Measurements from ENCODE around the gene CDK6.

Gene CDK6

GRCh38 chr7:92798517-92799249, 37.7 kb downstream of the CDK6 start:
- ChIA-PET CTCF (interaction anchor here (1.1 to 1.3 kb wide), 3 partner anchors 13 to 177 kb away, joined by 3 to 4 read pairs (median 3); no protein-coding TSS in a partner anchor), POLR2A (no interaction called here)
- 56% methylated on average over 1 of the region's 1 CpG for WGBS (ENCODE audit: insufficient coverage)
- Histone ChIP-seq H3K27ac (ENCODE audit: insufficient read depth in 1 of 2, low read depth in 1 of 2, low read length in 2 of 2, poor library complexity in 1 of 2, severe bottlenecking in 2 of 2) (peak overlapping the region; percentile 23 to 56), H3K4me3 (ENCODE audit: control insufficient read depth in 1 of 7, extremely low read depth in 1 of 7, insufficient read depth in 4 of 7, low read depth in 2 of 7, low read length in 6 of 7) (no peak overlapping the region), H3K9me3 (ENCODE audit: control extremely low read depth in 1 of 5, control insufficient read depth in 4 of 5, insufficient read depth in 2 of 5, low read depth in 1 of 5, low read length in 4 of 5) (no peaks in the 10 kb centered on the region), H3K27me3 (replicated peaks in 2 of 5; ENCODE audit: control insufficient read depth in 4 of 5, insufficient read depth in 5 of 5, low read length in 4 of 5) (no peaks in the 10 kb centered on the region), H3K36me3 (ENCODE audit: control insufficient read depth in 4 of 4, insufficient read depth in 4 of 4, low read length in 3 of 4) (peaks cover 7 to 50% (median 32%) of the 10 kb centered on the region in 4 experiments), H3K4me1 (ENCODE audit: control extremely low read depth in 1 of 4, control insufficient read depth in 4 of 4, insufficient read depth in 4 of 4, low read length in 3 of 4) (peaks cover 13 to 72% (median 37%) of the 10 kb centered on the region in 4 experiments)
- peak; percentile 38 to 53 (median 49) for DNase-seq

- Histone ChIP-seq H3K4me1 (ENCODE audit: control extremely low read depth in 1 of 4, control insufficient read depth in 4 of 4, insufficient read depth in 4 of 4, low read length in 3 of 4) (peaks cover 13 to 67% (median 37%) of the 10 kb centered on the region in 4 experiments), H3K36me3 (ENCODE audit: control insufficient read depth in 4 of 4, insufficient read depth in 4 of 4, low read length in 3 of 4) (peaks cover 8 to 48% (median 29%) of the 10 kb centered on the region in 4 experiments), H3K27ac (ENCODE audit: insufficient read depth in 1 of 2, low read depth in 1 of 2, low read length in 2 of 2, poor library complexity in 1 of 2, severe bottlenecking in 2 of 2) (peak overlapping the region in 1 of 2 experiments; percentile 68), H3K27me3 (replicated peaks in 2 of 5; ENCODE audit: control insufficient read depth in 4 of 5, insufficient read depth in 5 of 5, low read length in 4 of 5) (no peaks in the 10 kb centered on the region), H3K9me3 (ENCODE audit: control extremely low read depth in 1 of 5, control insufficient read depth in 4 of 5, insufficient read depth in 2 of 5, low read depth in 1 of 5, low read length in 4 of 5) (no peaks in the 10 kb centered on the region), H3K4me3 (ENCODE audit: control insufficient read depth in 1 of 7, extremely low read depth in 1 of 7, insufficient read depth in 4 of 7, low read depth in 2 of 7, low read length in 6 of 7) (no peak overlapping the region)
- 85% methylated on average over 3 of the region's 4 CpGs for WGBS (ENCODE audit: insufficient coverage)
- ChIA-PET POLR2A (no interaction called here), CTCF (interaction anchor here (1.1 to 1.2 kb wide), 2 partner anchors 14 to 55 kb away, joined by 3 to 4 read pairs; no protein-coding TSS in a partner anchor)
- DNase-seq: peak in 2 of 3 donors; percentile 48 to 63
Measured at GRCh38 chr7:92797693-92798092, 38.7 kb downstream of the CDK6 start.

GRCh38 chr7:92797284-92797683, 39.1 kb downstream of the CDK6 start:
- Histone ChIP-seq H3K4me1 (ENCODE audit: control extremely low read depth in 1 of 4, control insufficient read depth in 4 of 4, insufficient read depth in 4 of 4, low read length in 3 of 4) (peaks cover 13 to 63% (median 37%) of the 10 kb centered on the region in 4 experiments), H3K27me3 (replicated peaks in 2 of 5; ENCODE audit: control insufficient read depth in 4 of 5, insufficient read depth in 5 of 5, low read length in 4 of 5) (no peaks in the 10 kb centered on the region), H3K9me3 (ENCODE audit: control extremely low read depth in 1 of 5, control insufficient read depth in 4 of 5, insufficient read depth in 2 of 5, low read depth in 1 of 5, low read length in 4 of 5) (no peaks in the 10 kb centered on the region), H3K4me3 (ENCODE audit: control insufficient read depth in 1 of 7, extremely low read depth in 1 of 7, insufficient read depth in 4 of 7, low read depth in 2 of 7, low read length in 6 of 7) (no peak overlapping the region), H3K27ac (ENCODE audit: insufficient read depth in 1 of 2, low read depth in 1 of 2, low read length in 2 of 2, poor library complexity in 1 of 2, severe bottlenecking in 2 of 2) (peak overlapping the region; percentile 18 to 68), H3K36me3 (ENCODE audit: control insufficient read depth in 4 of 4, insufficient read depth in 4 of 4, low read length in 3 of 4) (peaks cover 9 to 49% (median 29%) of the 10 kb centered on the region in 4 experiments)
- 86% methylated on average over 1 of the region's 1 CpG for WGBS (ENCODE audit: insufficient coverage)
- CTCF ChIA-PET: no interaction called here
- POLR2A ChIA-PET: no interaction called here
- DNase-seq: no peak

- Histone ChIP-seq H3K36me3 (ENCODE audit: control insufficient read depth in 4 of 4, insufficient read depth in 4 of 4, low read length in 3 of 4) (peaks cover 12 to 61% (median 40%) of the 10 kb centered on the region in 4 experiments), H3K4me3 (ENCODE audit: control insufficient read depth in 1 of 7, extremely low read depth in 1 of 7, insufficient read depth in 4 of 7, low read depth in 2 of 7, low read length in 6 of 7) (no peak overlapping the region), H3K9me3 (ENCODE audit: control extremely low read depth in 1 of 5, control insufficient read depth in 4 of 5, insufficient read depth in 2 of 5, low read depth in 1 of 5, low read length in 4 of 5) (peaks cover 0 to 7% (median 0%) of the 10 kb centered on the region in 5 experiments), H3K27ac (ENCODE audit: insufficient read depth in 1 of 2, low read depth in 1 of 2, low read length in 2 of 2, poor library complexity in 1 of 2, severe bottlenecking in 2 of 2) (peak overlapping the region in 1 of 2 experiments; percentile 39), H3K27me3 (replicated peaks in 2 of 5; ENCODE audit: control insufficient read depth in 4 of 5, insufficient read depth in 5 of 5, low read length in 4 of 5) (no peaks in the 10 kb centered on the region), H3K4me1 (ENCODE audit: control extremely low read depth in 1 of 4, control insufficient read depth in 4 of 4, insufficient read depth in 4 of 4, low read length in 3 of 4) (peaks cover 9 to 45% (median 29%) of the 10 kb centered on the region in 4 experiments)
- DNase-seq: no peak
- 91% methylated on average over 1 of the region's 2 CpGs for WGBS (ENCODE audit: insufficient coverage)
- CTCF ChIA-PET: interaction anchor here (1.0 to 4.1 kb wide), 3 partner anchors 9 to 33 kb away, joined by 3 to 28 read pairs (median 5); no protein-coding TSS in a partner anchor
- POLR2A ChIA-PET: interaction anchor here (0.8 kb wide), 1 partner anchor 41 kb away, joined by 3 read pairs; no protein-coding TSS in a partner anchor
Measured at GRCh38 chr7:92794831-92795230, 41.5 kb downstream of the CDK6 start.

- Histone ChIP-seq H3K4me1 (ENCODE audit: control extremely low read depth in 1 of 4, control insufficient read depth in 4 of 4, insufficient read depth in 4 of 4, low read length in 3 of 4) (peaks cover 6 to 41% (median 25%) of the 10 kb centered on the region in 4 experiments), H3K9me3 (ENCODE audit: control extremely low read depth in 1 of 5, control insufficient read depth in 4 of 5, insufficient read depth in 2 of 5, low read depth in 1 of 5, low read length in 4 of 5) (peaks cover 0 to 12% (median 2%) of the 10 kb centered on the region in 5 experiments), H3K36me3 (ENCODE audit: control insufficient read depth in 4 of 4, insufficient read depth in 4 of 4, low read length in 3 of 4) (peaks cover 13 to 64% (median 41%) of the 10 kb centered on the region in 4 experiments), H3K27ac (ENCODE audit: insufficient read depth in 1 of 2, low read depth in 1 of 2, low read length in 2 of 2, poor library complexity in 1 of 2, severe bottlenecking in 2 of 2) (peak overlapping the region in 1 of 2 experiments; percentile 39), H3K4me3 (ENCODE audit: control insufficient read depth in 1 of 7, extremely low read depth in 1 of 7, insufficient read depth in 4 of 7, low read depth in 2 of 7, low read length in 6 of 7) (no peak overlapping the region), H3K27me3 (replicated peaks in 2 of 5; ENCODE audit: control insufficient read depth in 4 of 5, insufficient read depth in 5 of 5, low read length in 4 of 5) (no peaks in the 10 kb centered on the region)
- ChIA-PET CTCF (interaction anchor here (0.9 to 4.1 kb wide), 4 partner anchors 9 to 34 kb away, joined by 3 to 28 read pairs (median 4); no protein-coding TSS in a partner anchor), POLR2A (no interaction called here)
- 100% methylated on average over 1 of the region's 4 CpGs for WGBS (ENCODE audit: insufficient coverage)
- no peak for DNase-seq
Measured at GRCh38 chr7:92794391-92794790, 42.0 kb downstream of the CDK6 start.

GRCh38 chr7:92793656-92794205, 42.6 kb downstream of the CDK6 start:
- ChIA-PET POLR2A (no interaction called here), CTCF (interaction anchor here (0.9 to 4.2 kb wide), 8 partner anchors 8 to 34 kb away, joined by 3 to 28 read pairs (median 4); no protein-coding TSS in a partner anchor)
- DNase-seq: no peak
- H3K27ac ChIP-seq (ENCODE audit: insufficient read depth in 1 of 2, low read depth in 1 of 2, low read length in 2 of 2, poor library complexity in 1 of 2, severe bottlenecking in 2 of 2): no peak overlapping the region
- peaks cover 0 to 17% (median 2%) of the 10 kb centered on the region in 5 experiments for H3K9me3 ChIP-seq (ENCODE audit: control extremely low read depth in 1 of 5, control insufficient read depth in 4 of 5, insufficient read depth in 2 of 5, low read depth in 1 of 5, low read length in 4 of 5)
- no peak overlapping the region for H3K4me3 ChIP-seq (ENCODE audit: control insufficient read depth in 1 of 7, extremely low read depth in 1 of 7, insufficient read depth in 4 of 7, low read depth in 2 of 7, low read length in 6 of 7)
- WGBS (ENCODE audit: insufficient coverage): no CpG with 5 or more reads among the region's 1 CpG
- peaks cover 18 to 68% (median 44%) of the 10 kb centered on the region in 4 experiments for H3K36me3 ChIP-seq (ENCODE audit: control insufficient read depth in 4 of 4, insufficient read depth in 4 of 4, low read length in 3 of 4)
- peaks cover 0 to 34% (median 19%) of the 10 kb centered on the region in 4 experiments for H3K4me1 ChIP-seq (ENCODE audit: control extremely low read depth in 1 of 4, control insufficient read depth in 4 of 4, insufficient read depth in 4 of 4, low read length in 3 of 4)
- no peaks in the 10 kb centered on the region for H3K27me3 ChIP-seq (replicated peaks in 2 of 5; ENCODE audit: control insufficient read depth in 4 of 5, insufficient read depth in 5 of 5, low read length in 4 of 5)

Measured in common myeloid progenitor, CD34-positive (primary cell).